Tibial nerve (tissue), 3 donors: ENCODE data around the gene ADGRG3.

Source experiments
- CTCF ChIP-seq, 5 experiments: fragments of 200-600 bp in 3 of 5; fragments of 450-650 bp in 2 of 5; sonication (generic) in 3 of 5; IDR thresholded peaks; one replicate each; pipeline ENCODE4 v1.5.1; 2016 to 2019; ENCODE audit warnings: antibody characterized with exemption in 5 of 5, mild to moderate bottlenecking in 3 of 5, moderate library complexity in 2 of 5
- POLR2A ChIP-seq, 2 donors: fragments of 450-650 bp; IDR thresholded peaks; one replicate each; pipeline ENCODE4 v1.6.1; 2017; ENCODE audit warnings: antibody characterized with exemption in 2 of 2, mild to moderate bottlenecking in 2 of 2, moderate library complexity in 2 of 2

DNA sequence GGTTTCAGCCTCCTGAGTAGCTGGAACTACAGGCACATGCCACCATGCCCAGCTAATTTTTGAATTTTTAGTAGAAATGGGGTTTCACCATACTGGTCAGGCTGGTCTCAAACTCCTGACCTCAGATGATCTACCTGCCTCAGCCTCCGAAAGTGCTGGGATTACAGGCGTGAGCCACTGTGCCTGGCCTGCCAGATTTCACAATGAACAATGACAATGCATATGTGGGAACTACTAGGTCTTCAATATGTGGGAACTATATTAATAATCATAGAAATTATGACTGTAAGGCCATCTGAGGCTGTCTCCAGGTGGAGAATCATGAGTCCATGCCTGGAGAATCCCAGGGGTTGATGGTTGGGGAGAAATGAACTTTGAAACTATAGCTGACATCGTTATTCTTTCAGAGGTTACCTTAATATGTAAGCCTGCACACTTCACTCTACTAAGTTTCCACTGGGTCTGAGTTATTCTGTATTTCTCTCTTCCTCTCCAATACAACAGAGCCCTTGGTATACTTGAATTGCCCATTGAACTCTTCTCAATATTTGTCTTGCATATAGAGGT lies 19.3 kb downstream of the ADGRG3 start:
- TF ChIP-seq CTCF (IDR thresholded peaks at IDR 0.05) (no peak), POLR2A (IDR thresholded peaks at IDR 0.05) (no peak)
